OCI-LY7 (cell line): ENCODE measurements around the gene CNKSR3. TPM values are rescaled to one million over a fixed set of nuclear protein-coding genes. Genes with fewer than 3 reads are reported as not detected.

Source experiments
- BruUV-seq: library from RNA; stranded (reverse); fragments of 400-500 nt; replicated peaks from 2 replicates; lab custom pipeline; 2021; lab: Mats Ljungman, UMichigan
- CTCF ChIA-PET: fragments of 300-600 bp; sonication (Branson Sonifier 250); formaldehyde crosslinking; loops from one replicate; lab custom pipeline; 2022; ENCODE audit warnings: antibody characterized with exemption; ENCODE audit not compliant: unreplicated experiment; lab: Charles Lee
- POLR2A ChIA-PET: fragments of 300-600 bp; sonication (Branson Sonifier 250); formaldehyde crosslinking; loops from one replicate; lab custom pipeline; 2022; ENCODE audit warnings: antibody characterized with exemption; lab: Charles Lee
- DNase-seq: peaks from one replicate; pipeline ENCODE4 v3.0.0-alpha.2; 2015; ENCODE audit warnings: low spot score
- H2AFZ ChIP-seq: fragments of 200-600 bp; sonication (generic), shearing (Covaris generic); 2 replicates; pipeline ENCODE4 v1.6.1; 2014; ENCODE audit warnings: mild to moderate bottlenecking, antibody characterized with exemption, low read length, moderate library complexity
- H3K27ac ChIP-seq: fragments of 200-600 bp; sonication (generic); 2 replicates; pipeline ENCODE4 v1.5.1; 2014; ENCODE audit warnings: mixed run types, low read depth, mild to moderate bottlenecking, moderate library complexity, low read length, inconsistent platforms; ENCODE audit not compliant: poor library complexity, severe bottlenecking
- H3K36me3 ChIP-seq: fragments of 200-600 bp; sonication (generic); 2 replicates; pipeline ENCODE4 v1.6.1; 2014; ENCODE audit warnings: mild to moderate bottlenecking, antibody characterized with exemption, low read length, moderate library complexity, mixed read lengths; ENCODE audit not compliant: insufficient read depth
- H3K4me1 ChIP-seq: fragments of 200-600 bp; sonication (generic); 2 replicates; pipeline ENCODE4 v1.5.1; 2014; ENCODE audit warnings: mild to moderate bottlenecking, low read length; ENCODE audit not compliant: insufficient read depth, poor library complexity, severe bottlenecking
- H3K4me2 ChIP-seq: fragments of 200-600 bp; sonication (generic); 2 replicates; pipeline ENCODE4 v1.6.1; 2014; ENCODE audit warnings: mild to moderate bottlenecking, low read length
- H3K4me3 ChIP-seq: fragments of 200-600 bp; sonication (generic); 2 replicates; pipeline ENCODE4 v1.5.1; 2014; ENCODE audit warnings: mild to moderate bottlenecking, low read depth, low read length; ENCODE audit not compliant: poor library complexity, severe bottlenecking
- H3K79me2 ChIP-seq: fragments of 200-600 bp; sonication (generic); 2 replicates; pipeline ENCODE4 v1.6.1; 2016; ENCODE audit warnings: low read depth, mild to moderate bottlenecking, low read length, moderate library complexity, mixed read lengths; ENCODE audit not compliant: insufficient read depth
- H3K9me2 ChIP-seq: fragments of 200-600 bp; sonication (generic); 2 replicates; pipeline ENCODE4 v1.6.1; 2016; ENCODE audit warnings: mild to moderate bottlenecking, low read length, mixed read lengths; ENCODE audit not compliant: insufficient read depth
- H3K9me3 ChIP-seq: fragments of 200-600 bp; sonication (generic); 2 replicates; pipeline ENCODE4 v1.6.1; 2014; ENCODE audit warnings: mild to moderate bottlenecking, mixed run types, low read length, mixed read lengths
- H4K20me1 ChIP-seq: fragments of 200-600 bp; sonication (generic); 2 replicates; pipeline ENCODE4 v1.6.1; 2014; ENCODE audit warnings: mild to moderate bottlenecking, antibody characterized with exemption, low read length, moderate library complexity, mixed read lengths; ENCODE audit not compliant: insufficient read depth
- CTCF ChIP-seq: fragments of 200-600 bp; sonication (generic); conservative IDR thresholded peaks from 2 replicates; pipeline ENCODE4 v1.5.1; 2014; ENCODE audit warnings: mild to moderate bottlenecking, antibody characterized with exemption, low read length, moderate library complexity, mixed read lengths
- EZH2phosphoT487 ChIP-seq: fragments of 200-600 bp; sonication (generic); IDR thresholded peaks from 2 replicates; pipeline ENCODE4 v1.6.1; 2018; ENCODE audit warnings: low read depth, borderline replicate concordance, mild to moderate bottlenecking, mixed run types, antibody characterized with exemption, low read length, moderate library complexity, mixed read lengths
- intact Hi-C: fragments of 100-400 bp; cut with micrococcal nuclease; formaldehyde crosslinking; loops from one replicate; pipeline ENCODE4 v1.10.0; 2022; ENCODE audit not compliant: unreplicated experiment
- total RNA-seq, 2 experiments: library from RNA; depleted of rRNA in 1 of 2; stranded (reverse); fragments of >200 nt in 1 of 2; shearing (Covaris generic) in 1 of 2; gene quantifications; 2 replicates each; pipeline ENCODE4 v1.2.3, GENCODE V29; 2014 to 2022

Gene CNKSR3
- total RNA-seq, 2 experiments from 2014 or later = not detected

DNA sequence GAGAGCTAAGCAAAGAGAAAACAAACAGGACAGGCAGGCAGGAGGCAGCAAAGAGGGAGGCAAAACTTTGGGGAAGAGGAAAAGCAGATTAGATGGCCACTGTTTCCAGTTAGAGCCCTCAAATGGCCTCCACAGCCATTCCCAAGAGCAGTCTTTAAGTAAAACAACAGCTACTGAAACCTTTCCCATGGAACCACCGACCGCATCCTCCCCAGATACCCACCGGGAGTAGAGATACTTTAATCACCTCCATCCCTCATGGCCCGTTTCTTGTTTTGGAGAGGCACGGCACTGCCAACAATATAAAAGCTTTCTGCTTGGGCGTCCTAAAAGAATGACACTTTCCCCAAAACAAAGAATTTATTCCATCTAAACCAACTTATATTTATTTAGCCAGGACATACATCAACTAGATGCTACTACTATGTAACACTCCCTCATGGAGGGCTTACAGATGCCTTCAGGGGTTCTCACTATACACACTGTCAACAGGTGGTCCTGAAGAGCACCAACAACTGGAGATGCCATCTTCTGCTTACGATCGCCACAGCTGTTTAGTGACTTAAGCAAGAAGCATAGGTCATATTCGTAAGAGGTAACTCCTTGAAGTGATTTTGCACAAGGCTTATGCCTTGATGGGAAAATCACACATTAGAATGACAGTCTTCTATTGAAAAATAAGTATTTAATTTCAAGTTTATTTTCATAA lies 43.4 kb downstream of the CNKSR3 start:
- no peak overlapping the region for H3K4me2 ChIP-seq
- no peaks in the 10 kb centered on the region for H3K36me3 ChIP-seq
- H2AFZ ChIP-seq = no peak overlapping the region
- peaks cover 6% of the 10 kb centered on the region; the same call in 1 of the 2 replicates for H3K9me3 ChIP-seq
- H4K20me1 ChIP-seq = no peaks in the 10 kb centered on the region
- BruUV-seq = no TSS peak
- ChIA-PET POLR2A (interaction anchor here (0.6 kb wide), 1 partner anchor 117 kb away, joined by 3 read pairs; no protein-coding TSS in a partner anchor), CTCF (interaction anchor here (0.5 kb wide), 1 partner anchor 82 kb away, joined by 4 read pairs; no protein-coding TSS in a partner anchor)
- no peak for TF ChIP-seq EZH2phosphoT487
- no peak for TF ChIP-seq CTCF
- no peak overlapping the region for H3K27ac ChIP-seq
- H3K4me3 ChIP-seq = no peak overlapping the region
- no peaks in the 10 kb centered on the region for H3K9me2 ChIP-seq
- DNase-seq = no peak
- no peaks in the 10 kb centered on the region for H3K79me2 ChIP-seq
- intact Hi-C loops = no loop called here
- H3K4me1 ChIP-seq = no peaks in the 10 kb centered on the region

GRCh38 chr6:154466139-154466538 lies 44.3 kb downstream of the CNKSR3 start:
- Histone ChIP-seq H3K4me2 (no peak overlapping the region), H2AFZ (no peak overlapping the region), H3K9me3 (peaks cover 6% of the 10 kb centered on the region; the same call in 1 of the 2 replicates), H3K9me2 (no peaks in the 10 kb centered on the region), H3K27ac (no peak overlapping the region), H4K20me1 (no peaks in the 10 kb centered on the region), H3K4me1 (no peaks in the 10 kb centered on the region), H3K36me3 (no peaks in the 10 kb centered on the region), H3K79me2 (no peaks in the 10 kb centered on the region), H3K4me3 (no peak overlapping the region)
- no peak for DNase-seq
- BruUV-seq = no TSS peak
- ChIA-PET CTCF (no interaction called here), POLR2A (no interaction called here)
- TF ChIP-seq EZH2phosphoT487 (no peak), CTCF (no peak)
- intact Hi-C loops = no loop called here
